KG1 (cell line): Measurements from ENCODE around the gene ASB10.

Experiments
- DNase-seq: peaks from one replicate; lab custom pipeline; 2025; lab: John Stamatoyannopoulos, UW

The ASB10 gene

GRCh38 chr7:151166629-151167196 lies 20.3 kb downstream of the ASB10 start:
- DNase-seq: no peak

DNA sequence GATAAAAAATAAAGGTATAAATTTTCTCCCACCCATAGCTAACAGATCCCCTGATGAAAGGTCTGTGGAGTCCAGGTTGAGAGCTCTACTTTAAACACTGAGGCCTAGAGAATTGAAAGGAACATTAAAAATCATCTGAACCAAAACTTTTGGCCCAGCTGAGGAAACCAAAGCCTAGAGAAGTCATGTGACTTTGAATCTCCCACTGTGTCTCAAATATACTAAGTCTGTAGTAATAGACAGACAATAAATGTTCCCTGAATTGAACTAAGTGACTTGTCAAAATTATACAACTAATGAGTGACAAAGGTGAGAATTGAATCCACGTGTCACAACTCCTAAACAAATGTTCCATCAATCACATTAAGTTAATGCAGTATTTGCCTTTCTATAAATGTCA lies 25.3 kb downstream of the ASB10 start:
- DNase-seq: no peak

DNA sequence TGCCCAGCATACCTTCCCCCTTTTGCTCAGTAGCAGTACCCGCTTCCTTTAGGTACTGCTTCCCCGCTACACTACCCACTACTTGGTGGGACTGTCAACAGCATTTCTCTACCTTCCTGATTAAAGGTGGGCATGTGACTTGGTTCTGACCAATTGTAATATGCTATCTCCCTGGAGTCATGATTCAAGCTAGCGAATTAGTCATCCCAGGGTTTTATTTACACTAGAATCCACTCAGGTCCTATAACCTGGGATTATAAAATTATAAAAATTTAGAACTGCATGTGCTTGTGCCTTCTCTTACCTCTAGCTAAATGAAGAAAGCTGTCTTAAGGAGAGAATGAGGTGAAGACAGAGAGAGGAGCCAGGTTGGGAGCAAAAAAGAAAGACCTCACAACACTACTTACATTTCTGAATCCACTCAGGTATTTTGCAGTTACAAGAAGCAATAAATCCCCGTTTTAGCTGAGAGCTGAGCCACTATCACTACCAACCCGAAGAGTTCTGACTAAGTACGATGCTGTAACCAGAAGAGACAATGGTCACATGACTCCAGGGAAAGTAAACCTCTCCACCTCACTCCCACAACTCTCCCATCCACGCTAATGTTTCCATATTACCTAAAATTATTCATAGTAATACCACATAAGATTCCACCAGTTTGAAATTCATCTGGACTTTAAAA lies 29.3 kb downstream of the ASB10 start:
- DNase-seq: no peak

- DNase-seq: no peak
These were observed 34.2 kb downstream of the ASB10 start for GRCh38 chr7:151152643-151153513.

DNA sequence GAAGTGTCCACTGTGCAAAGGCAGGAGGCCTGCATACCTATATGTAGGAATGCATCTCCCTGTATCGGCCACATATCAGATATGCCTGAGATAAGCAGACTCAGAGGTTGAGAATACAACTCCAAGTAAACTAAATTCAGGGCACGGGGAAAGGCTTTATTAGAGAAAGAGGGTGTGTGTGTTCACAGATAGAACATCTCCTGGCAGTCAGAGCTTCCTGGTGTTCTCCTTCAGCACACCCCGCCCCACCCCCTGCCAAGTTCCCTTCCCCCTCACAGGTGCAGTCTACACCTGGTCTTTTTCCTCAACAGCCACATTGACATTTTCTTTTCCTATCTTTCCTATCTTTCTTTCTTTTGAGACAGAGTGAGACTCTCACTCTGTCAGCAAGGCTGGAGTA lies 36.7 kb downstream of the ASB10 start:
- no peak for DNase-seq

DNA sequence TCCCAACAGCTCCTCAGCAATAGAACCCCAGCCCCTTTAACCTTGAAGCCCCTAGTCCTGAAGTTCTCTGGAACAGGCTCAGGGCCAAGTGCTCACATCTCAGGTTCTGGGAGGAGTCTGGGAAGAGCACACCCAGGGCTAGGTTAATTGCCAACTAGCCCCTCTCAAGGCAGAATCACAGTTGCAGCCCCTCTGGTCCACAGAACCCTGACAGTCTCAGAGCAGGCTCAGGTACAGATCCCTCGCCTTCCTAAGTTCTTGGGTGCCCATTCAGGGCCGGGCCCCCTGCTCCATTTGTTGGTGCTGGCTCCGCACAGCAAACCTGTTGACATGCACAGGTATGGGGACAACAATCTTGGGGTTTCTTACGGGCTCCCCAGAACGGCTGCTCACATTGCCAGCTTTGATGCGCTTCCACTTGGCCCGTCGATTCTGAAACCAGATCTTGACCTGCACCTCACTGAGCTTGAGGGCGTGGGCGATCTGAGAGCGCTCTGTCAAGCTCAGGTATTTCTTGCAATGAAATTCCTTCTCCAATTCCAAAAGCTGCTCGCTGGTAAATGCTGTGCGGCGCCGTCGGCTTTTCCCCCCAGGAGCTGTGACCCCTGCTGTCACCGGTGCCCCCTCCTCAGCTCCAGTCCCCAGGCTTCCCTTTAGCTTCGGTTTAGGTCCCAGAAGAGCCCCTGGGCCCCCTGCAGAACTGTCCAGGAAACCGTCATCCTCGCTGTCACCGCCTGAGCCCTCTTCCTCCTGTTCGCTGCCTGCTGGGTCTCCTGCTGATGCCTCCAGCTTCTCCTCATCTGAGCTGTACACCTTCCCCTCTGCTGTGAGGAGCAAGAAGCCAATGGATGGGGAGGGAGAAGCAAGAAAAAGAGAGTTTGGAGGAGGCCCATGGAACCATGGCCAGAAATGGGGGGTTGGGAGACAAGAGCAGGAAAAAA lies 38.5 kb downstream of the ASB10 start:
- DNase-seq: no peak

DNA sequence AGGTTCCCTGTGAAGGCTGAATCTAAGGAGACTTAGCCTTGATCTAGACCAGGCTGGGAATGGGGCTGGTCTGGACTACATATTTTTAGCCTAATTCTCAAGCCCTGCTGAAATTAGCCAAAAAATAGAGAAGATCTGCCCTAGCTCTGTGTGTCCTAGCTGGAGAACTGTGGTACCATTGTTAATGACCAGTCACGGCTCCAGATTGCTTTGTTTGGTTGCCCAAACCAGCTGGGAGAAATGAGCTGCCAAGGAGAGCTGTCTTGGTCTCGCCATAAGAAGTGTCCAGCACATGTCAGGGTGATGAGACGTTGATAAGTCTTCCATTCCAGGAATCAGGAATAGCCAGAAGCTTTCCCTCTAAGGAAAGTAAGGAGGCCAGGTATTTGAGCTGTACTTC lies 40.3 kb downstream of the ASB10 start:
- DNase-seq: no peak

- no peak for DNase-seq
These were observed 42.7 kb downstream of the ASB10 start for GRCh38 chr7:151144387-151144786.

DNA sequence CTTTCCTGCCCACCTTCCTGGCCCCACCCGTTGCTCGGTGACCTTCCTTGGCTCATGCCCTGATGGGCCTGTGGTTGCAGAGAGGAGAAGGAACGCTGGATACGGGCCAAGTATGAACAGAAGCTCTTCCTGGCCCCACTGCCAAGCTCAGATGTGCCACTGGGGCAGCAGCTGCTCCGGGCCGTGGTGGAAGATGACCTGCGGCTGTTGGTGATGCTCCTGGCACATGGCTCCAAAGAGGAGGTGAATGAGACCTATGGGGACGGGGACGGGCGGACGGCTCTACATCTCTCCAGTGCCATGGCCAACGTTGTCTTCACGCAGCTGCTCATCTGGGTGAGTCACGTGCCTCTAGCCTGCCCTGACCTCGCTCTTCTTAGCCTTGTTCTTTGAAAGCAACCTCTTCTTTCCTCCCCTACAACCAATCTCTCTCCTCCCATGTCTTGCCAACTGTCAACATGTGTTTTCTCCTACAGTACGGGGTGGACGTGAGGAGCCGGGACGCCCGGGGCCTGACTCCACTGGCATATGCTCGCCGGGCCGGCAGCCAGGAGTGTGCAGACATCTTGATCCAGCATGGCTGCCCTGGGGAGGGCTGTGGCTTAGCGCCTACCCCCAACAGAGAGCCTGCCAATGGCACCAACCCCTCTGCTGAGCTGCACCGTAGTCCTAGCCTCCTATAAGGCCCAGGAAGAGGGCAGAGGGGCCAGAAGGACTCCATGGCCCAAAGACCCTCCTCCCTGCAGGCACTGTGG lies 43.6 kb downstream of the ASB10 start:
- DNase-seq: no peak

- DNase-seq: no peak
These were observed 44.4 kb downstream of the ASB10 start for GRCh38 chr7:151142686-151143040.

GRCh38 chr7:151141855-151142685 lies 45.0 kb downstream of the ASB10 start:
- no peak for DNase-seq

- DNase-seq: no peak
These were observed 45.7 kb downstream of the ASB10 start for GRCh38 chr7:151141311-151141854.

GRCh38 chr7:151140826-151141225 lies 46.2 kb downstream of the ASB10 start:
- no peak for DNase-seq

DNA sequence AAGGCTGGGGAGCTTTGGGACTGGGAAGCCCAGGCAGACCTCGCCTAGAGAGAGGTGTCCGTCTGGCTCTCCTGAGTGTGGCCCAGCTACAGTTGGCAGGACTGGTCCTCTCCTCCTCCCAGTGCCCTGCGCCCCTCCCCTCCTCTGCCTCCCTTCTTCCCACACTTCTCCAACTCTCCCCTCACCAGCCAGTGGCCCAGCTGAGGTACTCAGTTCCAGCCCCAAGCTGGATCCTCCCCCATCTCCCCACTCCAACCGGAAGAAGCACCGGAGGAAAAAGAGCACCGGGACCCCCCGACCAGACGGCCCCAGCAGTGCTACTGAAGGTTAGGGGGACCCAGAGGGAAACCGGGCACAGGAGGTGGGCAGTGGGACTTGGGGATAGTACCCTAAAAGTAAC lies 47.3 kb downstream of the ASB10 start:
- no peak for DNase-seq

DNA sequence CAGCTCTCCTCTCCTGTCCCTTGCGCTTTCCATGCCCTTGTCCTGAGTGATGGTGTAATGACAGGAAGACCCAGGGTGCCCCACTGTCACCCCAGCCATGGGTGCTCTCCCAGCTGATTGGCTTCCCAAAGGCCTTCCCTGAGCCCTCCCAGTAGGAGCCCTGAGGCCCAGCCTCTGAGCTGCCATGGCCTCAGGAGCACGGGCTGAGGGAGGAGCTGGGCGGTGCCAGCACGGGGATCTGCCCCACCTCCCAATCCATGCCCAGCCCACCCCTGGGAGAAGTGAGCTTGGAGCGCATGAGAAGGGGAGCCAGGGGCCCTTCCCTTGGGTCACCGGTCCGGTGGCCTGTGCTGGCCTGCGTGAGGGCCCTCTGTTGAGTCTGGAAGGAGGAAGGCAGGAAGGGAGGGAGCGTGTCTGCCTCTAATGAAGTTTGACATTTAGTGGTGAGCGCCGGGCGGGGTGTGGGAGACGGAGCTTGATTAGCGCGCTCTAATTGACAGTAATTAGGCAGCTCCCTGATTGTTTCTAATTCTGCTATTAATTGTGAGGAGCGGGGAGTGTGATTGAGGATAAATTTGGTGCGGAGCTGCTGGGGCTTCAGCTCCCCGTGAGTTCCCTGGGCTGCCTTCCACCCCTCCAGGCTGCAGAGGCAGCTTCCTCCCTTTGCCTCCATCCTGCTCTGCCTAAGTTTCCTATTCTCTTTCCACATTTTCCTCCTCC lies 47.8 kb downstream of the ASB10 start:
- no peak for DNase-seq

DNA sequence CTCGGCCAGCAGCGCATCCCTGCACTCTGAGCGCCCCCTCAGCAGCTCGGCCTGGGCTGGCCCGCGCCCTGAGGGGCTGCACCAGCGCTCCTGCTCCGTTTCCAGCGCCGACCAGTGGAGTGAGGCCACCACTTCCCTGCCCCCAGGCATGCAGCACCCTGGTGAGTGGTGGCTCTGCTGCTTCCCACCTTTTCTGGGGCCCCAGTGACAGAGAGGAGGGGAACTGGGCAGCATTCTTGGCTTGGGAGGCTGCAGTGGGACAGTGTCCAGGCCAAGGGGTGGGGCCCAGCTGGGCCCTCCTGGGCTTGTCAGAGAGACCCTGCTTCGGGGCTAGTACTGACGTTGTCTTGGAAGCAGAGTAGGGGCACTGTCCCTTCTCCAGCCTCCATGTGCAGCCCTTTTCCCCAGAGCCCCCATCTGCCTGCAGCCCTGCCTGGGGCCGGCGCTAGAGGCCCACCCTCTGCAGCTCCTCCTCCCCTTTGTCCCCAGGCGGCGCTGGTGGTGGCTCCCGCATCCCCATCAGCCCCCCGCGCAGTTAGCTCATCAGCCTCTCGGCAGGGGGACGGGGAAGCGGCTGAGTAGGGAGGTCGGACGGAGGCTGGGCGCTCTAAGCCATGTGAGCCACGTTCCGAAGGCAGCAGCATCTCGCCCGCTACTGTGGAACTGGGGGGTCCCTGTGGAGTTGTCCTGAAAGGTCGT lies 48.7 kb downstream of the ASB10 start:
- no peak for DNase-seq

- no peak for DNase-seq
These were observed 49.3 kb downstream of the ASB10 start for GRCh38 chr7:151137791-151138152.

- DNase-seq: no peak
These were observed 49.9 kb downstream of the ASB10 start for GRCh38 chr7:151137076-151137675.
